ENCODE data around the gene SVIL. TPM values are rescaled to one million over a fixed set of nuclear protein-coding genes. Genes with fewer than 3 reads are reported as not detected.
"Not testable (repeated sequence)": the region's sequence is repeated elsewhere in the genome, so short reads cannot be mapped to it uniquely, and the experiment has no call there.

SVIL gene
- total and polyA plus RNA-seq, 11 donors: 95.2 to 589 (median 355) TPM

GRCh38 chr10:29612657-29613056 is 22.1 kb downstream of the SVIL start:
- DNase-seq (no peak), ATAC-seq (no peak)
- no peaks in the 10 kb centered on the region for H3K27me3 ChIP-seq
- no peak for TF ChIP-seq POLR2A (IDR thresholded peaks at IDR 0.05)
- TF ChIP-seq CTCF (IDR thresholded peaks at IDR 0.05): no peak
- H3K36me3 ChIP-seq: peaks cover 0 to 4% (median 0%) of the 10 kb centered on the region in 9 donors
- peaks cover 0 to 71% (median 41%) of the 10 kb centered on the region in 12 donors for H3K4me1 ChIP-seq
- no peaks in the 10 kb centered on the region for H3K9me3 ChIP-seq
- no peak overlapping the region for H3K4me3 ChIP-seq
- peak overlapping the region in 2 of 12 donors; percentile 42 to 67 for H3K27ac ChIP-seq
- intact Hi-C loops (cut with DNase I): loop anchor here in 1 of 10 donors (10.0 kb wide), 1 partner anchor 122 kb away; no protein-coding TSS in a partner anchor
- WGBS, 4 donors: 70 to 83% (median 78%) methylated on average over 8 of the region's 8 CpGs

GRCh38 chr10:29611781-29612381 is 22.9 kb downstream of the SVIL start:
- TF ChIP-seq POLR2A (IDR thresholded peaks at IDR 0.05) (no peak), CTCF (IDR thresholded peaks at IDR 0.05) (no peak)
- no peak for ATAC-seq
- 34 to 56% (median 46%) methylated on average over 6 of the region's 6 CpGs for WGBS, 4 donors
- Histone ChIP-seq H3K9me3 (no peaks in the 10 kb centered on the region), H3K27ac (peak overlapping the region in 9 of 12 donors; percentile 17 to 67 (median 42)), H3K4me1 (peaks cover 0 to 76% (median 40%) of the 10 kb centered on the region in 12 donors), H3K4me3 (no peak overlapping the region), H3K36me3 (peaks cover 0 to 4% (median 0%) of the 10 kb centered on the region in 9 donors), H3K27me3 (no peaks in the 10 kb centered on the region)
- intact Hi-C loops (cut with DNase I): loop anchor here in 1 of 10 donors (10.0 kb wide), 1 partner anchor 123 kb away; no protein-coding TSS in a partner anchor
- no peak for DNase-seq

- H3K27me3 ChIP-seq: no peaks in the 10 kb centered on the region
- no peak for DNase-seq
- no peaks in the 10 kb centered on the region for H3K9me3 ChIP-seq
- TF ChIP-seq POLR2A (IDR thresholded peaks at IDR 0.05) (no peak), CTCF (IDR thresholded peaks at IDR 0.05) (no peak)
- peaks cover 0 to 74% (median 40%) of the 10 kb centered on the region in 12 donors for H3K4me1 ChIP-seq
- 65 to 77% (median 70%) methylated on average over 10 of the region's 10 CpGs for WGBS, 4 donors
- peak in 2 of 4 donors; percentile 30 to 32 for ATAC-seq
- peak overlapping the region in 9 of 12 donors; percentile 17 to 67 (median 42) for H3K27ac ChIP-seq
- no peak overlapping the region for H3K4me3 ChIP-seq
- peaks cover 0 to 4% (median 0%) of the 10 kb centered on the region in 9 donors for H3K36me3 ChIP-seq
- intact Hi-C loops (cut with DNase I): loop anchor here in 1 of 10 donors (10.0 kb wide), 1 partner anchor 124 kb away; no protein-coding TSS in a partner anchor
Measured at GRCh38 chr10:29610876-29611647, 23.7 kb downstream of the SVIL start.

- H3K4me1 ChIP-seq: peaks cover 0 to 69% (median 40%) of the 10 kb centered on the region in 12 donors
Measured at GRCh38 chr10:29610331-29610730, 24.4 kb downstream of the SVIL start.

More at GRCh38 chr10:29610331-29610730, 24.4 kb downstream of the SVIL start:
- H3K4me3 ChIP-seq, H3K27me3 ChIP-seq, DNase-seq, H3K9me3 ChIP-seq, ATAC-seq, H3K36me3 ChIP-seq: not testable (repeated sequence)
- H3K27ac ChIP-seq: peak overlapping the region in 6 of 12 donors; percentile 17 to 67 (median 38)
- intact Hi-C loops (cut with DNase I): loop anchor here in 1 of 10 donors (10.0 kb wide), 1 partner anchor 124 kb away; no protein-coding TSS in a partner anchor
- WGBS, 4 donors: 78 to 86% (median 84%) methylated on average over 3 of the region's 3 CpGs

Measured in heart left ventricle (tissue), 16 donors.